ENCODE measurements around the gene LRRC8C. TPM values are rescaled to one million over a fixed set of nuclear protein-coding genes. Genes with fewer than 3 reads are reported as not detected.
A peak's percentile ranks its signal among the peaks of the same experiment; 100 is the strongest.
"Not testable (repeated sequence)": the region's sequence is repeated elsewhere in the genome, so short reads cannot be mapped to it uniquely, and the experiment has no call there.

LRRC8C gene
- total RNA-seq, 1 donor from 2014 or later = 5.5 TPM

- TF ChIP-seq CTCF (IDR thresholded peaks at IDR 0.05; ENCODE audit: insufficient read depth, low read length, severe bottlenecking) = no peak
- Histone ChIP-seq H3K36me3 (ENCODE audit: control insufficient read depth, insufficient read depth, low read length) (no peaks in the 10 kb centered on the region), H3K27me3 (ENCODE audit: control insufficient read depth, insufficient read depth, low read length) (no peaks in the 10 kb centered on the region), H3K4me3 (ENCODE audit: low read depth, low read length) (no peak overlapping the region)
- FAIRE-seq = no peak
- DNase-seq (ENCODE audit: low read depth) = no peak
These were observed 5.3 kb upstream of the LRRC8C start for GRCh38 chr1:89627596-89627962.

GRCh38 chr1:89629146-89629545 is 3.8 kb upstream of the LRRC8C start:
- no peak for DNase-seq (ENCODE audit: low read depth)
- no peak for TF ChIP-seq CTCF (IDR thresholded peaks at IDR 0.05; ENCODE audit: insufficient read depth, low read length, severe bottlenecking)
- no peak for FAIRE-seq
- Histone ChIP-seq H3K27me3 (ENCODE audit: control insufficient read depth, insufficient read depth, low read length) (no peaks in the 10 kb centered on the region), H3K36me3 (ENCODE audit: control insufficient read depth, insufficient read depth, low read length) (no peaks in the 10 kb centered on the region), H3K4me3 (ENCODE audit: low read depth, low read length) (no peak overlapping the region)

- FAIRE-seq; H3K36me3 ChIP-seq (ENCODE audit: control insufficient read depth, insufficient read depth, low read length); H3K4me3 ChIP-seq (ENCODE audit: low read depth, low read length); DNase-seq (ENCODE audit: low read depth); H3K27me3 ChIP-seq (ENCODE audit: control insufficient read depth, insufficient read depth, low read length): not testable (repeated sequence)
These were observed 3.3 kb upstream of the LRRC8C start for GRCh38 chr1:89629600-89629999.

GRCh38 chr1:89630048-89630447 is 2.9 kb upstream of the LRRC8C start:
- no peak for DNase-seq (ENCODE audit: low read depth)
- FAIRE-seq = no peak
- TF ChIP-seq CTCF (IDR thresholded peaks at IDR 0.05; ENCODE audit: insufficient read depth, low read length, severe bottlenecking) = no peak
- no peaks in the 10 kb centered on the region for H3K36me3 ChIP-seq (ENCODE audit: control insufficient read depth, insufficient read depth, low read length)
- no peaks in the 10 kb centered on the region for H3K27me3 ChIP-seq (ENCODE audit: control insufficient read depth, insufficient read depth, low read length)
- H3K4me3 ChIP-seq (ENCODE audit: low read depth, low read length) = no peak overlapping the region

- no peak for FAIRE-seq
These were observed 884 bp upstream of the LRRC8C start for GRCh38 chr1:89631816-89632656.

More at GRCh38 chr1:89631816-89632656, 884 bp upstream of the LRRC8C start:
- no peak for TF ChIP-seq CTCF (IDR thresholded peaks at IDR 0.05; ENCODE audit: insufficient read depth, low read length, severe bottlenecking)
- Histone ChIP-seq H3K36me3 (ENCODE audit: control insufficient read depth, insufficient read depth, low read length) (no peaks in the 10 kb centered on the region), H3K27me3 (ENCODE audit: control insufficient read depth, insufficient read depth, low read length) (no peaks in the 10 kb centered on the region), H3K4me3 (ENCODE audit: low read depth, low read length) (peak overlapping the region; percentile 98)
- DNase-seq (ENCODE audit: low read depth) = peak; percentile 16

All from bronchial epithelial cell (primary cell).